ENCODE data around the gene FAM89A.

DNA sequence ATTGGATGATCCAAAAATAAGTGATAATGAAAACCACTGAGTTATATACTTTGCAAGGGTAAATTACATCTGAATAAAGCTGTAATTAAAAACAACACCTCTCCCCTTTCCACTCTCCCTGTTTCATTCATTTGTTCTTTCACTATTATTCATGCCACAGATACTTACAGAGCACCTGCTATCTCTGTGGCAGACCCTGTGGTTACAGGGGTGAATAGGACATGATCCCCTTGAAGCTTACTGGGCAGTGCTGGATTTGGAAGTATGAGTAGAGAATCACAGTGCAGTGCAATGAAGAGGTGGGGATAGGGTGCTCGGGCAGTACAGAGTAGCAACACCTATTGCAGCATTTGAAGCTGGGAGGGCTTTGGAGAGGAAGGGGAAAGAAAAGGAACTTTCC lies 39.4 kb downstream of the FAM89A start:
- TF ChIP-seq, protein P1, sequence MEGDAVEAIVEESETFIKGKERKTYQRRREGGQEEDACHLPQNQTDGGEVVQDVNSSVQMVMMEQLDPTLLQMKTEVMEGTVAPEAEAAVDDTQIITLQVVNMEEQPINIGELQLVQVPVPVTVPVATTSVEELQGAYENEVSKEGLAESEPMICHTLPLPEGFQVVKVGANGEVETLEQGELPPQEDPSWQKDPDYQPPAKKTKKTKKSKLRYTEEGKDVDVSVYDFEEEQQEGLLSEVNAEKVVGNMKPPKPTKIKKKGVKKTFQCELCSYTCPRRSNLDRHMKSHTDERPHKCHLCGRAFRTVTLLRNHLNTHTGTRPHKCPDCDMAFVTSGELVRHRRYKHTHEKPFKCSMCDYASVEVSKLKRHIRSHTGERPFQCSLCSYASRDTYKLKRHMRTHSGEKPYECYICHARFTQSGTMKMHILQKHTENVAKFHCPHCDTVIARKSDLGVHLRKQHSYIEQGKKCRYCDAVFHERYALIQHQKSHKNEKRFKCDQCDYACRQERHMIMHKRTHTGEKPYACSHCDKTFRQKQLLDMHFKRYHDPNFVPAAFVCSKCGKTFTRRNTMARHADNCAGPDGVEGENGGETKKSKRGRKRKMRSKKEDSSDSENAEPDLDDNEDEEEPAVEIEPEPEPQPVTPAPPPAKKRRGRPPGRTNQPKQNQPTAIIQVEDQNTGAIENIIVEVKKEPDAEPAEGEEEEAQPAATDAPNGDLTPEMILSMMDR (conservative IDR thresholded peaks at IDR 0.05; ENCODE audit: low read depth, low read length), result no peak
- TF ChIP-seq EZH2 (IDR thresholded peaks at IDR 0.05; ENCODE audit: low read length, unreplicated experiment) (no peak), EZH2phosphoT487 (IDR thresholded peaks at IDR 0.05; ENCODE audit: borderline replicate concordance, low read length) (no peak)

All from PC-3 (cell line).